HepG2 (cell line): ENCODE data around the gene BCL2A1. TPM values are rescaled to one million over a fixed set of nuclear protein-coding genes. Genes with fewer than 3 reads are reported as not detected.

Experiments used
- ATF6 ChIP-seq: sonication (generic); formaldehyde crosslinking; conservative IDR thresholded peaks from 2 replicates; pipeline ENCODE4 v1.4.0; 2020; ENCODE audit warnings: missing genetic modification reagents
- CENPBD1 ChIP-seq: sonication (generic); formaldehyde crosslinking; IDR thresholded peaks from 2 replicates; pipeline ENCODE4 v1.8.0; 2022; ENCODE audit warnings: missing genetic modification reagents, low read depth, mild to moderate bottlenecking, borderline replicate concordance
- EEA1 ChIP-seq: sonication (generic); formaldehyde crosslinking; IDR thresholded peaks from 2 replicates; pipeline ENCODE4 v1.5.1; 2020; ENCODE audit warnings: mild to moderate bottlenecking, missing genetic modification reagents, borderline replicate concordance
- GATAD2A ChIP-seq: IDR thresholded peaks from 2 replicates; pipeline ENCODE4 v1.6.1; 2016
- IKZF1 ChIP-seq: fragments of 450-650 bp; IDR thresholded peaks from 2 replicates; pipeline ENCODE4 v1.7.1; 2016
- PHF5A ChIP-seq: IDR thresholded peaks from one replicate; pipeline ENCODE4 v1.6.1; 2018; ENCODE audit warnings: low read depth, missing genetic modification reagents; ENCODE audit not compliant: unreplicated experiment
- ZNF383 ChIP-seq: sonication (generic); formaldehyde crosslinking; IDR thresholded peaks from 2 replicates; pipeline ENCODE4 v1.4.0; 2020; ENCODE audit warnings: missing genetic modification reagents, mild to moderate bottlenecking, borderline replicate concordance
- polyA plus RNA-seq, 8 experiments: library from polyadenylated mRNA; depleted of rRNA in 3 of 8; stranded (reverse) in 7 of 8; unstranded in 1 of 8; fragments of >200 nt; fragmentation: Illumina TruSeq in 4 of 8; extraction: Trizol in 4 of 8; gene quantifications; 2 replicates each; pipeline versions ENCODE4 v1.2.1 to v1.2.3, GENCODE V29; 2011 to 2016; ENCODE audit warnings: low read depth in 4 of 8, missing spikeins in 1 of 8, mixed read lengths in 1 of 8; ENCODE audit not compliant: insufficient read depth in 1 of 8
- total RNA-seq, 5 experiments: library from RNA; depleted of rRNA; stranded (reverse); fragments of >200 nt; fragmentation: Illumina TruSeq; extraction: Trizol; gene quantifications; 2 replicates each; pipeline ENCODE4 v1.2.3, GENCODE V29; 2016; ENCODE audit warnings: low read depth in 1 of 5
- TF ChIP-seq, protein P1 (sequence below), 2 experiments: sonication (generic) in 1 of 2; formaldehyde crosslinking in 1 of 2; IDR thresholded peaks; 2 replicates each; pipeline versions ENCODE4 v1.6.1 to v1.9.0; 2014 to 2022; ENCODE audit warnings: antibody characterized with exemption in 1 of 2, borderline replicate concordance in 1 of 2, inconsistent platforms in 1 of 2, low read depth in 1 of 2, missing genetic modification reagents in 1 of 2
- TF ChIP-seq, protein P2 (sequence below): sonication (generic); formaldehyde crosslinking; IDR thresholded peaks from 2 replicates; pipeline ENCODE4 v1.4.0; 2020; ENCODE audit warnings: missing genetic modification reagents
- TF ChIP-seq, protein P3 (sequence below): sonication (generic); formaldehyde crosslinking; IDR thresholded peaks from 2 replicates; pipeline ENCODE4 v1.4.0; 2020; ENCODE audit warnings: missing genetic modification reagents, borderline replicate concordance

Gene BCL2A1
- total and polyA plus RNA-seq, 2 of the 13 experiments (the other 11 are each of a cell fraction or from before 2014, with no cell fraction given), result 0.08 to 0.31 TPM

DNA sequence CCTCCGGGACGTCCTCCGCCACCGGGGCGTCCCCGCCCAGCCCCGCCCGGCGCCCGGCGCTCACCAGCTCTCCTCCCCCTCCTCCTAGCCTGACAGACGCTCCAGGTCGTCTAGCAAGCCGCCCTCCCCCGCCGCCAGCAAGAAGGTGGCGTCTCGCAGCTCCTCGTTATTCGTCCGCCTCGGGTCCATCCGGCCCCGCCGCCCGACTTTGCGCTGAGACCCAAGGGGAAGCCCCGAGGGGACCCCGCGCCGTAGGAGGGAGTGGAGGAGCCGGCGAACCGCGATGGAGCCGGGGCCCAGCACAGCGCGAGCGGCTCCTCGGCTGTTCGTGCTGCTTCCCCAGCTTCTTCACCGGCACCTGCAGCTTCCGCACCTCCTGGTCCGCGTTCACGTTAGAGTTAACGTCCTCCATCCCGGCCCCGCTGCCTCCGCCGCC lies 47.9 kb downstream of the BCL2A1 start (continued):
- TF ChIP-seq, protein P1, sequence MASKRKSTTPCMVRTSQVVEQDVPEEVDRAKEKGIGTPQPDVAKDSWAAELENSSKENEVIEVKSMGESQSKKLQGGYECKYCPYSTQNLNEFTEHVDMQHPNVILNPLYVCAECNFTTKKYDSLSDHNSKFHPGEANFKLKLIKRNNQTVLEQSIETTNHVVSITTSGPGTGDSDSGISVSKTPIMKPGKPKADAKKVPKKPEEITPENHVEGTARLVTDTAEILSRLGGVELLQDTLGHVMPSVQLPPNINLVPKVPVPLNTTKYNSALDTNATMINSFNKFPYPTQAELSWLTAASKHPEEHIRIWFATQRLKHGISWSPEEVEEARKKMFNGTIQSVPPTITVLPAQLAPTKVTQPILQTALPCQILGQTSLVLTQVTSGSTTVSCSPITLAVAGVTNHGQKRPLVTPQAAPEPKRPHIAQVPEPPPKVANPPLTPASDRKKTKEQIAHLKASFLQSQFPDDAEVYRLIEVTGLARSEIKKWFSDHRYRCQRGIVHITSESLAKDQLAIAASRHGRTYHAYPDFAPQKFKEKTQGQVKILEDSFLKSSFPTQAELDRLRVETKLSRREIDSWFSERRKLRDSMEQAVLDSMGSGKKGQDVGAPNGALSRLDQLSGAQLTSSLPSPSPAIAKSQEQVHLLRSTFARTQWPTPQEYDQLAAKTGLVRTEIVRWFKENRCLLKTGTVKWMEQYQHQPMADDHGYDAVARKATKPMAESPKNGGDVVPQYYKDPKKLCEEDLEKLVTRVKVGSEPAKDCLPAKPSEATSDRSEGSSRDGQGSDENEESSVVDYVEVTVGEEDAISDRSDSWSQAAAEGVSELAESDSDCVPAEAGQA (IDR thresholded peaks at IDR 0.05; ENCODE audit: low read depth), result no peak
- TF ChIP-seq, protein P1 (CRISPR knock-in tag; IDR thresholded peaks at IDR 0.05; ENCODE audit: borderline replicate concordance), result no peak
- TF ChIP-seq GATAD2A (CRISPR knock-in tag) (no peak), ATF6 (CRISPR knock-in tag) (no peak), CENPBD1 (CRISPR knock-in tag) (no peak), IKZF1 (no peak), PHF5A (CRISPR knock-in tag) (no peak), EEA1 (0 out of 2 replicates have a peak, but pooled peaks have one; percentile 54), ZNF383 (CRISPR knock-in tag) (no peak)
- TF ChIP-seq, protein P2, sequence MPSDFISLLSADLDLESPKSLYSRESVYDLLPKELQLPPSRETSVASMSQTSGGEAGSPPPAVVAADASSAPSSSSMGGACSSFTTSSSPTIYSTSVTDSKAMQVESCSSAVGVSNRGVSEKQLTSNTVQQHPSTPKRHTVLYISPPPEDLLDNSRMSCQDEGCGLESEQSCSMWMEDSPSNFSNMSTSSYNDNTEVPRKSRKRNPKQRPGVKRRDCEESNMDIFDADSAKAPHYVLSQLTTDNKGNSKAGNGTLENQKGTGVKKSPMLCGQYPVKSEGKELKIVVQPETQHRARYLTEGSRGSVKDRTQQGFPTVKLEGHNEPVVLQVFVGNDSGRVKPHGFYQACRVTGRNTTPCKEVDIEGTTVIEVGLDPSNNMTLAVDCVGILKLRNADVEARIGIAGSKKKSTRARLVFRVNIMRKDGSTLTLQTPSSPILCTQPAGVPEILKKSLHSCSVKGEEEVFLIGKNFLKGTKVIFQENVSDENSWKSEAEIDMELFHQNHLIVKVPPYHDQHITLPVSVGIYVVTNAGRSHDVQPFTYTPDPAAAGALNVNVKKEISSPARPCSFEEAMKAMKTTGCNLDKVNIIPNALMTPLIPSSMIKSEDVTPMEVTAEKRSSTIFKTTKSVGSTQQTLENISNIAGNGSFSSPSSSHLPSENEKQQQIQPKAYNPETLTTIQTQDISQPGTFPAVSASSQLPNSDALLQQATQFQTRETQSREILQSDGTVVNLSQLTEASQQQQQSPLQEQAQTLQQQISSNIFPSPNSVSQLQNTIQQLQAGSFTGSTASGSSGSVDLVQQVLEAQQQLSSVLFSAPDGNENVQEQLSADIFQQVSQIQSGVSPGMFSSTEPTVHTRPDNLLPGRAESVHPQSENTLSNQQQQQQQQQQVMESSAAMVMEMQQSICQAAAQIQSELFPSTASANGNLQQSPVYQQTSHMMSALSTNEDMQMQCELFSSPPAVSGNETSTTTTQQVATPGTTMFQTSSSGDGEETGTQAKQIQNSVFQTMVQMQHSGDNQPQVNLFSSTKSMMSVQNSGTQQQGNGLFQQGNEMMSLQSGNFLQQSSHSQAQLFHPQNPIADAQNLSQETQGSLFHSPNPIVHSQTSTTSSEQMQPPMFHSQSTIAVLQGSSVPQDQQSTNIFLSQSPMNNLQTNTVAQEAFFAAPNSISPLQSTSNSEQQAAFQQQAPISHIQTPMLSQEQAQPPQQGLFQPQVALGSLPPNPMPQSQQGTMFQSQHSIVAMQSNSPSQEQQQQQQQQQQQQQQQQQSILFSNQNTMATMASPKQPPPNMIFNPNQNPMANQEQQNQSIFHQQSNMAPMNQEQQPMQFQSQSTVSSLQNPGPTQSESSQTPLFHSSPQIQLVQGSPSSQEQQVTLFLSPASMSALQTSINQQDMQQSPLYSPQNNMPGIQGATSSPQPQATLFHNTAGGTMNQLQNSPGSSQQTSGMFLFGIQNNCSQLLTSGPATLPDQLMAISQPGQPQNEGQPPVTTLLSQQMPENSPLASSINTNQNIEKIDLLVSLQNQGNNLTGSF (CRISPR knock-in tag), result no peak
- TF ChIP-seq, protein P3, sequence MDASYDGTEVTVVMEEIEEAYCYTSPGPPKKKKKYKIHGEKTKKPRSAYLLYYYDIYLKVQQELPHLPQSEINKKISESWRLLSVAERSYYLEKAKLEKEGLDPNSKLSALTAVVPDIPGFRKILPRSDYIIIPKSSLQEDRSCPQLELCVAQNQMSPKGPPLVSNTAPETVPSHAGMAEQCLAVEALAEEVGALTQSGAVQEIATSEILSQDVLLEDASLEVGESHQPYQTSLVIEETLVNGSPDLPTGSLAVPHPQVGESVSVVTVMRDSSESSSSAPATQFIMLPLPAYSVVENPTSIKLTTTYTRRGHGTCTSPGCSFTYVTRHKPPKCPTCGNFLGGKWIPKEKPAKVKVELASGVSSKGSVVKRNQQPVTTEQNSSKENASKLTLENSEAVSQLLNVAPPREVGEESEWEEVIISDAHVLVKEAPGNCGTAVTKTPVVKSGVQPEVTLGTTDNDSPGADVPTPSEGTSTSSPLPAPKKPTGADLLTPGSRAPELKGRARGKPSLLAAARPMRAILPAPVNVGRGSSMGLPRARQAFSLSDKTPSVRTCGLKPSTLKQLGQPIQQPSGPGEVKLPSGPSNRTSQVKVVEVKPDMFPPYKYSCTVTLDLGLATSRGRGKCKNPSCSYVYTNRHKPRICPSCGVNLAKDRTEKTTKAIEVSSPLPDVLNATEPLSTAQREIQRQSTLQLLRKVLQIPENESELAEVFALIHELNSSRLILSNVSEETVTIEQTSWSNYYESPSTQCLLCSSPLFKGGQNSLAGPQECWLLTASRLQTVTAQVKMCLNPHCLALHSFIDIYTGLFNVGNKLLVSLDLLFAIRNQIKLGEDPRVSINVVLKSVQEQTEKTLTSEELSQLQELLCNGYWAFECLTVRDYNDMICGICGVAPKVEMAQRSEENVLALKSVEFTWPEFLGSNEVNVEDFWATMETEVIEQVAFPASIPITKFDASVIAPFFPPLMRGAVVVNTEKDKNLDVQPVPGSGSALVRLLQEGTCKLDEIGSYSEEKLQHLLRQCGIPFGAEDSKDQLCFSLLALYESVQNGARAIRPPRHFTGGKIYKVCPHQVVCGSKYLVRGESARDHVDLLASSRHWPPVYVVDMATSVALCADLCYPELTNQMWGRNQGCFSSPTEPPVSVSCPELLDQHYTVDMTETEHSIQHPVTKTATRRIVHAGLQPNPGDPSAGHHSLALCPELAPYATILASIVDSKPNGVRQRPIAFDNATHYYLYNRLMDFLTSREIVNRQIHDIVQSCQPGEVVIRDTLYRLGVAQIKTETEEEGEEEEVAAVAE (CRISPR knock-in tag), result no peak
